IPS DF 19.7 (cell line): Measurements from ENCODE around the gene HLA-F.

Source experiments
- DNase-seq: peaks from one replicate; pipeline ENCODE4 v3.0.0-alpha.2; 2013; ENCODE audit warnings: low read depth, low spot score

The HLA-F gene

DNA sequence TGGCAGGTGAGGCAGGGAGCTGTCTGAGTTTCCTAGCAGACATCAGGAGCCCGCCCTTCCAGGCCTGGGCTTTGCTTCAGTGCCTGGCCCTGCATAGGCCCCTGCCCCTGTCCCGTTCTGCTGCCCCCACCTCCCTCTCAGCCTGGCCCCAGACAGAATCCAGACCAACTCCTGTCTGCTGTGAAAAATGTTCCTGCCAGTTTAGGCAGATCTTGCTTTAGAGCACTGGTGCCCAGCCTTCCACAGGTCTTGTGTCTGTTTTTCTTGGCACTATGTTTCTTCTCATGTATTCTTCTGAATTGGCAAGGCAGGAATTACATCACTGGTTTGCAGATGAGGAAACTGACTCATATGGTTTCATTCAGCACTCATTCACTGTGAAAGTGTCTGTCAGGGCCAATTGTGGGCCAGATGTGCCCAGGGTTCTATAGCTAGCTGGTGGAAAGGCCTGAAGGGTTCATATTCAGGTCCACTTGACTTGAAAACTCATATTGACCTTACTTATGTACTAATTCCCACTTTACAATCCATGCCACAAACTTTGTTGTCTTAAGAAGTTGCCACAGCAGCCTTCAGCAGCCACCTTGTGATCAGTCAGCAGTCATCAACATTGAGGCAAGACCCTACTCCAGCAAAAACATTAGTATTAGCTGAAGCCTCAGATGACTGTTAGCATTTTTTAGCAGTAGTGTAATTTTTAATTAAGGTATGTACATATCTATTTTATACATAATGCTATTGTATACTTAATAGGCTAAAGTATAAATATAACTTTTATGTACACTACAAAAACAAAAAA is 40.5 kb downstream of the HLA-F start:
- no peak for DNase-seq

GRCh38 chr6:29764422-29765196 is 41.4 kb downstream of the HLA-F start:
- DNase-seq: no peak

GRCh38 chr6:29769336-29769735 is 46.1 kb downstream of the HLA-F start:
- DNase-seq: no peak

- DNase-seq: no peak
These were observed 47.1 kb downstream of the HLA-F start for GRCh38 chr6:29770306-29770705.

GRCh38 chr6:29776684-29777083 is 53.5 kb downstream of the HLA-F start:
- DNase-seq: no peak
